DLD1 (cell line): ENCODE data around the gene CACNA1I.

ENCODE experiments used
- in situ Hi-C: cut with HindIII; loops from 2 replicates; pipeline ENCODE4 v1.10.0; 2017; ENCODE audit warnings: low sequenced_read_pairs

CACNA1I gene

GRCh38 chr22:39645532-39645931 is 75.0 kb downstream of the CACNA1I start:
- in situ Hi-C loops: no loop called here

GRCh38 chr22:39646398-39647063 is 76.0 kb downstream of the CACNA1I start:
- in situ Hi-C loops: no loop called here

- in situ Hi-C loops: no loop called here
Observed at GRCh38 chr22:39647836-39648629, 77.5 kb downstream of the CACNA1I start.

- in situ Hi-C loops: no loop called here
Observed at GRCh38 chr22:39648630-39648950, 78.0 kb downstream of the CACNA1I start.

- in situ Hi-C loops: no loop called here
Observed at GRCh38 chr22:39649500-39650089, 79.0 kb downstream of the CACNA1I start.

GRCh38 chr22:39651053-39651996 is 80.8 kb downstream of the CACNA1I start:
- in situ Hi-C loops: no loop called here

- in situ Hi-C loops: no loop called here
Observed at GRCh38 chr22:39652990-39653786, 82.6 kb downstream of the CACNA1I start.

- in situ Hi-C loops: no loop called here
Observed at GRCh38 chr22:39653787-39654077, 83.2 kb downstream of the CACNA1I start.

GRCh38 chr22:39654131-39654926 is 83.8 kb downstream of the CACNA1I start:
- in situ Hi-C loops: no loop called here

- in situ Hi-C loops: no loop called here
Observed at GRCh38 chr22:39655004-39655579, 84.5 kb downstream of the CACNA1I start.

- in situ Hi-C loops: no loop called here
Observed at GRCh38 chr22:39655831-39656230, 85.3 kb downstream of the CACNA1I start.

- in situ Hi-C loops: no loop called here
Observed at GRCh38 chr22:39656495-39657490, 86.2 kb downstream of the CACNA1I start.

- in situ Hi-C loops: no loop called here
Observed at GRCh38 chr22:39658367-39658766, 87.8 kb downstream of the CACNA1I start.

GRCh38 chr22:39658806-39659463 is 88.4 kb downstream of the CACNA1I start:
- in situ Hi-C loops: no loop called here

- in situ Hi-C loops: no loop called here
Observed at GRCh38 chr22:39661501-39661841, 90.9 kb downstream of the CACNA1I start.

GRCh38 chr22:39661842-39662685 is 91.5 kb downstream of the CACNA1I start:
- in situ Hi-C loops: no loop called here

GRCh38 chr22:39662686-39663052 is 92.1 kb downstream of the CACNA1I start:
- in situ Hi-C loops: no loop called here
